CD14-positive monocyte (primary cell): ENCODE measurements around the gene SUCNR1. TPM values are rescaled to one million over a fixed set of nuclear protein-coding genes. Genes with fewer than 3 reads are reported as not detected.
A peak's percentile ranks its signal among the peaks of the same experiment; 100 is the strongest.

ENCODE experiments used
- DNase-seq, 3 donors: peaks; one replicate each; pipeline ENCODE4 v3.0.0-alpha.2; 2011 to 2022
- H2AFZ ChIP-seq: 2 replicates; pipeline ENCODE4 v1.6.0; 2012; ENCODE audit warnings: mild to moderate bottlenecking, low read depth, low read length, inconsistent platforms; ENCODE audit not compliant: insufficient read depth, poor library complexity, severe bottlenecking
- H3K27ac ChIP-seq, 2 donors: 1 replicate in 1 of 2; 2 replicates in 1 of 2; pipeline ENCODE4 v1.5.1; 2012 to 2013; ENCODE audit warnings: low read length in 2 of 2, control low read depth in 1 of 2, inconsistent platforms in 1 of 2, low read depth in 1 of 2, mild to moderate bottlenecking in 1 of 2
- H3K27me3 ChIP-seq, 2 donors: one replicate each; pipeline versions ENCODE4 v1.6.0 to v1.6.1; 2011 to 2013; ENCODE audit warnings: low read length in 2 of 2; ENCODE audit not compliant: control insufficient read depth in 2 of 2, insufficient read depth in 2 of 2
- H3K36me3 ChIP-seq, 2 donors: replicated peaks in 1 of 2; 1 replicate in 1 of 2; 2 replicates in 1 of 2; pipeline versions ENCODE4 v1.5.1 to v1.6.1; 2012 to 2013; ENCODE audit warnings: low read length in 2 of 2, control low read depth in 1 of 2, inconsistent platforms in 1 of 2, mild to moderate bottlenecking in 1 of 2; ENCODE audit not compliant: insufficient read depth in 2 of 2, control insufficient read depth in 1 of 2
- H3K4me1 ChIP-seq, 2 donors: 1 replicate in 1 of 2; 2 replicates in 1 of 2; pipeline versions ENCODE4 v1.5.1 to v1.6.1; 2012 to 2013; ENCODE audit warnings: low read length in 2 of 2, control low read depth in 1 of 2, inconsistent platforms in 1 of 2, mild to moderate bottlenecking in 1 of 2, moderate library complexity in 1 of 2; ENCODE audit not compliant: insufficient read depth in 2 of 2, control insufficient read depth in 1 of 2
- H3K4me2 ChIP-seq: replicated peaks from 2 replicates; pipeline ENCODE3; 2012; ENCODE audit warnings: low read length, moderate library complexity, mild to moderate bottlenecking; ENCODE audit not compliant: poor library complexity, severe bottlenecking; ENCODE audit errors: extremely low read depth
- H3K4me3 ChIP-seq, 3 experiments: fragments of 200-600 bp in 1 of 3; sonication (generic) in 1 of 3; replicated peaks in 1 of 3; 1 replicate in 2 of 3; 2 replicates in 1 of 3; pipeline ENCODE4 v1.5.1; 2011 to 2013; ENCODE audit warnings: low read length in 3 of 3, mild to moderate bottlenecking in 3 of 3, control low read depth in 2 of 3, low read depth in 2 of 3, inconsistent platforms in 1 of 3, moderate library complexity in 1 of 3
- H3K79me2 ChIP-seq: 2 replicates; pipeline ENCODE4 v1.6.0; 2012; ENCODE audit warnings: mild to moderate bottlenecking, control low read depth, inconsistent platforms, low read length, moderate library complexity; ENCODE audit not compliant: insufficient read depth
- H3K9ac ChIP-seq: 2 replicates; pipeline ENCODE4 v1.6.0; 2017; ENCODE audit warnings: low read length, mild to moderate bottlenecking; ENCODE audit not compliant: insufficient read depth, poor library complexity, severe bottlenecking
- H3K9me3 ChIP-seq, 2 donors: replicated peaks in 1 of 2; 1 replicate in 1 of 2; 2 replicates in 1 of 2; pipeline versions ENCODE4 v1.5.1 to v1.6.1; 2012 to 2013; ENCODE audit warnings: low read length in 2 of 2, control low read depth in 1 of 2; ENCODE audit not compliant: control insufficient read depth in 1 of 2, insufficient read depth in 1 of 2
- H4K20me1 ChIP-seq: 2 replicates; pipeline ENCODE4 v1.6.0; 2012; ENCODE audit warnings: mild to moderate bottlenecking, low read length, control low read depth, moderate library complexity; ENCODE audit not compliant: insufficient read depth
- H3K27ac Mint-ChIP-seq, 7 donors: one replicate each; pipeline ENCODE4 v1.8.0; 2020; ENCODE audit warnings: mild to moderate bottlenecking in 7 of 7, mixed read lengths in 7 of 7, moderate library complexity in 6 of 7, inconsistent platforms in 2 of 7
- H3K27me3 Mint-ChIP-seq, 3 donors: one replicate each; pipeline ENCODE4 v1.8.0; 2021 to 2022; ENCODE audit warnings: low read depth in 3 of 3, mild to moderate bottlenecking in 3 of 3, mixed read lengths in 3 of 3, moderate library complexity in 3 of 3, inconsistent platforms in 1 of 3
- H3K36me3 Mint-ChIP-seq, 2 donors: one replicate each; pipeline ENCODE4 v1.8.0; 2020; ENCODE audit warnings: mixed read lengths in 2 of 2, inconsistent platforms in 1 of 2, mild to moderate bottlenecking in 1 of 2
- H3K4me1 Mint-ChIP-seq: one replicate; pipeline ENCODE4 v1.8.0; 2020; ENCODE audit warnings: mild to moderate bottlenecking, mixed read lengths
- H3K4me3 Mint-ChIP-seq, 2 donors: one replicate each; pipeline ENCODE4 v1.8.0; 2020; ENCODE audit warnings: mild to moderate bottlenecking in 2 of 2, mixed read lengths in 2 of 2, moderate library complexity in 1 of 2
- H3K9me3 Mint-ChIP-seq, 7 donors: one replicate each; pipeline ENCODE4 v1.8.0; 2020 to 2022; ENCODE audit warnings: mixed read lengths in 7 of 7, mild to moderate bottlenecking in 6 of 7, moderate library complexity in 6 of 7, inconsistent platforms in 2 of 7
- CTCF ChIP-seq: fragments of 200-600 bp; IDR thresholded peaks from one replicate; pipeline ENCODE4 v1.8.0; 2022; ENCODE audit warnings: antibody characterized with exemption, mild to moderate bottlenecking
- WGBS: methylation state at CpG from one replicate; pipeline ENCODE4 v1.1.5; 2013; ENCODE audit warnings: missing lambda C conversion rate; ENCODE audit not compliant: insufficient coverage; 5-methylcytosine and 5-hydroxymethylcytosine counted together
- intact Hi-C, 2 donors: fragments of 100-400 bp; cut with micrococcal nuclease; formaldehyde crosslinking; loops; one replicate each; pipeline versions ENCODE4 v1.15.0 to v1.15.1; 2023
- polyA plus RNA-seq, 3 donors: library from polyadenylated mRNA; depleted of rRNA in 1 of 3; unstranded in 2 of 3; stranded (reverse) in 1 of 3; fragments of 300-500 nt in 2 of 3; fragments of >200 nt in 1 of 3; fragmentation: Illumina TruSeq in 2 of 3; gene quantifications; 1 replicate in 2 of 3; 2 replicates in 1 of 3; pipeline ENCODE4 v1.2.3, GENCODE V29; 2012 to 2021

The SUCNR1 gene
- polyA plus RNA-seq, 3 donors: 0.09 to 0.28 (median 0.20) TPM

- 93% methylated on average over 3 of the region's 5 CpGs for WGBS
- DNase-seq: peak; percentile 26 to 57 (median 43)
- no peak overlapping the region for H2AFZ ChIP-seq
Observed at GRCh38 chr3:151918253-151919029, 45.0 kb downstream of the SUCNR1 start.

GRCh38 chr3:151919030-151919328, 45.5 kb downstream of the SUCNR1 start:
- Histone ChIP-seq H3K9me3 (peaks cover 0 to 3% of the 10 kb centered on the region in 2 donors), H3K9ac (no peak overlapping the region), H4K20me1 (no peaks in the 10 kb centered on the region), H3K4me3 (no peak overlapping the region), H3K27ac (no peak overlapping the region), H3K4me1 (no peaks in the 10 kb centered on the region), H2AFZ (no peak overlapping the region), H3K36me3 (no peaks in the 10 kb centered on the region), H3K79me2 (no peaks in the 10 kb centered on the region), H3K27me3 (no peaks in the 10 kb centered on the region), H3K4me2 (no peak overlapping the region)
- Mint-ChIP-seq H3K4me3 (no peak overlapping the region), H3K27ac (no peak overlapping the region), H3K27me3 (no peaks in the 10 kb centered on the region), H3K4me1 (no peaks in the 10 kb centered on the region), H3K36me3 (no peaks in the 10 kb centered on the region), H3K9me3 (peaks cover 4 to 12% (median 6%) of the 10 kb centered on the region in 7 donors)
- no CpG with 5 or more reads among the region's 2 CpGs for WGBS
- no peak for DNase-seq
- intact Hi-C loops: loop anchor here (2.0 to 10.0 kb wide), 4 partner anchors 74 to 624 kb away; no protein-coding TSS in a partner anchor
- TF ChIP-seq CTCF: no peak

More at GRCh38 chr3:151918253-151919029, 45.0 kb downstream of the SUCNR1 start:
- no peaks in the 10 kb centered on the region for H3K27me3 Mint-ChIP-seq
- TF ChIP-seq CTCF: peak; percentile 84
- no peak overlapping the region for H3K27ac Mint-ChIP-seq
- no peak overlapping the region for H3K4me3 Mint-ChIP-seq
- H3K27ac ChIP-seq: no peak overlapping the region
- peaks cover 4 to 13% (median 6%) of the 10 kb centered on the region in 7 donors for H3K9me3 Mint-ChIP-seq
- H3K9me3 ChIP-seq: peaks cover 0 to 3% of the 10 kb centered on the region in 2 donors
- intact Hi-C loops: loop anchor here (2.0 to 10.0 kb wide), 4 partner anchors 74 to 624 kb away; no protein-coding TSS in a partner anchor
- no peaks in the 10 kb centered on the region for H3K4me1 Mint-ChIP-seq
- H3K9ac ChIP-seq: no peak overlapping the region
- H3K4me1 ChIP-seq: no peaks in the 10 kb centered on the region
- no peaks in the 10 kb centered on the region for H3K36me3 Mint-ChIP-seq
- H3K79me2 ChIP-seq: no peaks in the 10 kb centered on the region
- H3K27me3 ChIP-seq: no peaks in the 10 kb centered on the region
- H3K4me3 ChIP-seq: no peak overlapping the region
- H3K36me3 ChIP-seq: no peaks in the 10 kb centered on the region
- no peaks in the 10 kb centered on the region for H4K20me1 ChIP-seq
- H3K4me2 ChIP-seq: no peak overlapping the region
